ENCODE measurements around the gene ANP32E. TPM values are rescaled to one million over a fixed set of nuclear protein-coding genes. Genes with fewer than 3 reads are reported as not detected.

Gene ANP32E
- total RNA-seq, 1 experiment from 2014 or later: 63.3 TPM

GRCh38 chr1:150257624-150258585, 22.0 kb upstream of the ANP32E start, which contains the start of gene CA14:
Gene CA14 (plus strand): TSS chr1:150257774. CDS start chr1:150258129, 355 bp downstream.
- TF ChIP-seq EZH2 (IDR thresholded peaks at IDR 0.05; ENCODE audit: low read depth): no peak
- TF ChIP-seq CTCF (conservative IDR thresholded peaks at IDR 0.05): no peak
- DNase-seq: no peak
- H3K36me3 ChIP-seq (ENCODE audit: low read depth): no peaks in the 10 kb centered on the region
- BruUV-seq (replicated peaks): no TSS peak
- H3K9me3 ChIP-seq (ENCODE audit: insufficient read depth, low read depth): no peaks in the 10 kb centered on the region
- H3K4me2 ChIP-seq: no peak within 1 kb of the TSS
- no peaks in the 10 kb centered on the region for H3K9me2 ChIP-seq (ENCODE audit: insufficient read depth)
- H3K27me3 ChIP-seq (ENCODE audit: insufficient read depth, low read depth): no peaks in the 10 kb centered on the region
- intact Hi-C loops (cut with micrococcal nuclease; ENCODE audit: unreplicated experiment): loop anchor here (5.0 to 10.0 kb wide), 6 partner anchors 64 to 899 kb away; partner anchors contain the start of genes CERS2, MINDY1, PRPF3 and PRUNE1
- H3K4me3 ChIP-seq: no peak within 1 kb of the TSS
- CTCF ChIA-PET: no interaction called here
- POLR2A ChIA-PET (ENCODE audit: unreplicated experiment): interaction anchor here (0.6 kb wide), 2 partner anchors 7 to 439 kb away, joined by 3 read pairs; partner anchors contain the start of gene GOLPH3L
- H3K79me2 ChIP-seq (ENCODE audit: low read depth): no peaks in the 10 kb centered on the region
- H3K27ac ChIP-seq: no peak within 1 kb of the TSS
- no peak within 1 kb of the TSS for H2AFZ ChIP-seq
- peaks cover 34% of the 10 kb centered on the region for H3F3A ChIP-seq (ENCODE audit: insufficient read depth, low read depth)
- peaks cover 51% of the 10 kb centered on the region for H3K4me1 ChIP-seq (replicated peaks; ENCODE audit: insufficient read depth)
- no peaks in the 10 kb centered on the region for H4K20me1 ChIP-seq (ENCODE audit: insufficient read depth)

GRCh38 chr1:150256554-150257341, 20.8 kb upstream of the ANP32E start:
- Histone ChIP-seq H3K36me3 (ENCODE audit: low read depth) (no peaks in the 10 kb centered on the region), H3K27me3 (ENCODE audit: insufficient read depth, low read depth) (no peaks in the 10 kb centered on the region), H2AFZ (no peak overlapping the region), H3F3A (ENCODE audit: insufficient read depth, low read depth) (peaks cover 22% of the 10 kb centered on the region), H3K4me3 (no peak overlapping the region), H3K4me1 (replicated peaks; ENCODE audit: insufficient read depth) (peaks cover 39% of the 10 kb centered on the region), H4K20me1 (ENCODE audit: insufficient read depth) (no peaks in the 10 kb centered on the region), H3K9me3 (ENCODE audit: insufficient read depth, low read depth) (no peaks in the 10 kb centered on the region), H3K79me2 (ENCODE audit: low read depth) (no peaks in the 10 kb centered on the region), H3K9me2 (ENCODE audit: insufficient read depth) (no peaks in the 10 kb centered on the region), H3K27ac (no peak overlapping the region), H3K4me2 (no peak overlapping the region)
- intact Hi-C loops (cut with micrococcal nuclease; ENCODE audit: unreplicated experiment): loop anchor here (1.0 to 10.0 kb wide), 7 partner anchors 25 to 901 kb away; partner anchors contain the start of genes CERS2, MINDY1, PRPF3 and PRUNE1
- no peak for DNase-seq
- TF ChIP-seq EZH2 (IDR thresholded peaks at IDR 0.05; ENCODE audit: low read depth): no peak
- no peak for TF ChIP-seq CTCF (conservative IDR thresholded peaks at IDR 0.05)
- ChIA-PET POLR2A (ENCODE audit: unreplicated experiment) (interaction anchor here (0.6 kb wide), 1 partner anchor 18 kb away, joined by 3 read pairs; no protein-coding TSS in a partner anchor), CTCF (interaction anchor here (0.5 to 1.8 kb wide), 4 partner anchors 10 to 304 kb away, joined by 3 to 23 read pairs (median 5); partner anchors contain the start of gene PRPF3)
- BruUV-seq (replicated peaks): no TSS peak

- ChIA-PET CTCF (interaction anchor here (0.5 to 1.8 kb wide), 6 partner anchors 9 to 805 kb away, joined by 3 to 23 read pairs (median 5); partner anchors contain the start of gene PRPF3), POLR2A (ENCODE audit: unreplicated experiment) (interaction anchor here (0.6 kb wide), 1 partner anchor 19 kb away, joined by 3 read pairs; no protein-coding TSS in a partner anchor)
- TF ChIP-seq CTCF (conservative IDR thresholded peaks at IDR 0.05) (no peak; the same call in 1 of the 2 replicates), EZH2 (IDR thresholded peaks at IDR 0.05; ENCODE audit: low read depth) (no peak)
- Histone ChIP-seq H3K27me3 (ENCODE audit: insufficient read depth, low read depth) (no peaks in the 10 kb centered on the region), H3K79me2 (ENCODE audit: low read depth) (no peaks in the 10 kb centered on the region), H3K9me2 (ENCODE audit: insufficient read depth) (no peaks in the 10 kb centered on the region), H3F3A (ENCODE audit: insufficient read depth, low read depth) (peaks cover 17% of the 10 kb centered on the region), H3K9me3 (ENCODE audit: insufficient read depth, low read depth) (no peaks in the 10 kb centered on the region), H3K36me3 (ENCODE audit: low read depth) (no peaks in the 10 kb centered on the region), H3K27ac (no peak overlapping the region), H3K4me1 (replicated peaks; ENCODE audit: insufficient read depth) (peaks cover 34% of the 10 kb centered on the region), H3K4me3 (no peak overlapping the region), H4K20me1 (ENCODE audit: insufficient read depth) (no peaks in the 10 kb centered on the region), H3K4me2 (peak overlapping the region; percentile 47), H2AFZ (no peak overlapping the region)
- intact Hi-C loops (cut with micrococcal nuclease; ENCODE audit: unreplicated experiment): loop anchor here (1.0 to 10.0 kb wide), 7 partner anchors 25 to 901 kb away; partner anchors contain the start of genes CERS2, MINDY1, PRPF3 and PRUNE1
- no peak for DNase-seq
- no TSS peak for BruUV-seq (replicated peaks)
Measured at GRCh38 chr1:150256198-150256553, 20.3 kb upstream of the ANP32E start.

All from PC-9 (cell line).